Posterior cingulate gyrus (tissue), 11 donors: ENCODE results near the gene CIRBP.
A peak's percentile ranks its signal among the peaks of the same experiment; 100 is the strongest.

Experiments
- DNase-seq, 10 donors: peaks; one replicate each; pipeline versions ENCODE4 v3.0.0 to v3.0.0-alpha.2; 2020 to 2021; ENCODE audit warnings: mixed read lengths in 3 of 10
- intact Hi-C: fragments of 100-400 bp; cut with DNase I; formaldehyde crosslinking; loops from one replicate; pipeline ENCODE4 v1.15.1; 2023

CIRBP gene

GRCh38 chr19:1264801-1265614 is 4.1 kb upstream of the CIRBP start:
- no peak for DNase-seq
- intact Hi-C loops: no loop called here

GRCh38 chr19:1265615-1266128 is 3.5 kb upstream of the CIRBP start:
- intact Hi-C loops: no loop called here
- peak in 2 of 10 donors; percentile 85 to 88 for DNase-seq

GRCh38 chr19:1266129-1266915 is 2.8 kb upstream of the CIRBP start:
- peak in 9 of 10 donors; percentile 57 to 97 (median 71) for DNase-seq
- intact Hi-C loops: no loop called here

GRCh38 chr19:1266916-1267476 is 2.1 kb upstream of the CIRBP start:
- DNase-seq: peak in 9 of 10 donors; percentile 61 to 96 (median 77)
- intact Hi-C loops: loop anchor here (1.0 kb wide), 1 partner anchor 23 kb away; no protein-coding TSS in a partner anchor

- intact Hi-C loops: loop anchor here (1.0 kb wide), 2 partner anchors 18 to 23 kb away; no protein-coding TSS in a partner anchor
- peak in 1 of 10 donors; percentile 89 for DNase-seq
Measured at GRCh38 chr19:1267477-1268225, 1.5 kb upstream of the CIRBP start.

GRCh38 chr19:1268226-1269064 is 687 bp upstream of the CIRBP start:
- DNase-seq: no peak
- intact Hi-C loops: loop anchor here (1.0 kb wide), 1 partner anchor 19 kb away; no protein-coding TSS in a partner anchor

GRCh38 chr19:1269478-1270212 is 513 bp downstream of the CIRBP start:
- DNase-seq: peak; percentile 70 to 96 (median 77)
- intact Hi-C loops: loop anchor here (10.0 kb wide), 1 partner anchor 165 kb away; the partner anchor contains the start of gene RPS15

GRCh38 chr19:1270213-1270853 is 1.2 kb downstream of the CIRBP start:
- intact Hi-C loops: loop anchor here (10.0 kb wide), 1 partner anchor 164 kb away; the partner anchor contains the start of gene RPS15
- DNase-seq: no peak

- DNase-seq: no peak
Measured at GRCh38 chr19:1270854-1271527, 1.9 kb downstream of the CIRBP start.

GRCh38 chr19:1271528-1272422 is 2.6 kb downstream of the CIRBP start:
- intact Hi-C loops: loop anchor here (10.0 kb wide), 1 partner anchor 163 kb away; the partner anchor contains the start of gene RPS15
- DNase-seq: no peak

More at GRCh38 chr19:1270854-1271527, 1.9 kb downstream of the CIRBP start:
- intact Hi-C loops: loop anchor here (10.0 kb wide), 1 partner anchor 164 kb away; the partner anchor contains the start of gene RPS15

GRCh38 chr19:1272423-1273262 is 3.5 kb downstream of the CIRBP start:
- intact Hi-C loops: loop anchor here (10.0 kb wide), 1 partner anchor 162 kb away; the partner anchor contains the start of gene RPS15
- no peak for DNase-seq

GRCh38 chr19:1273263-1274041 is 4.3 kb downstream of the CIRBP start:
- intact Hi-C loops: loop anchor here (10.0 kb wide), 1 partner anchor 161 kb away; the partner anchor contains the start of gene RPS15
- DNase-seq: no peak

GRCh38 chr19:1274081-1274851 is 5.1 kb downstream of the CIRBP start:
- intact Hi-C loops: loop anchor here (10.0 kb wide), 1 partner anchor 161 kb away; the partner anchor contains the start of gene RPS15

More at GRCh38 chr19:1274081-1274851, 5.1 kb downstream of the CIRBP start:
- DNase-seq: no peak
